Inferior parietal cortex (tissue), 1 donor: ENCODE data around the gene ITGB6.
"Not testable (repeated sequence)": the region's sequence is repeated elsewhere in the genome, so short reads cannot be mapped to it uniquely, and the experiment has no call there.

Experiments
- DNase-seq: peaks from one replicate; pipeline ENCODE4 v3.0.0-alpha.2; 2016; ENCODE audit errors: extremely low spot score

Gene ITGB6

DNA sequence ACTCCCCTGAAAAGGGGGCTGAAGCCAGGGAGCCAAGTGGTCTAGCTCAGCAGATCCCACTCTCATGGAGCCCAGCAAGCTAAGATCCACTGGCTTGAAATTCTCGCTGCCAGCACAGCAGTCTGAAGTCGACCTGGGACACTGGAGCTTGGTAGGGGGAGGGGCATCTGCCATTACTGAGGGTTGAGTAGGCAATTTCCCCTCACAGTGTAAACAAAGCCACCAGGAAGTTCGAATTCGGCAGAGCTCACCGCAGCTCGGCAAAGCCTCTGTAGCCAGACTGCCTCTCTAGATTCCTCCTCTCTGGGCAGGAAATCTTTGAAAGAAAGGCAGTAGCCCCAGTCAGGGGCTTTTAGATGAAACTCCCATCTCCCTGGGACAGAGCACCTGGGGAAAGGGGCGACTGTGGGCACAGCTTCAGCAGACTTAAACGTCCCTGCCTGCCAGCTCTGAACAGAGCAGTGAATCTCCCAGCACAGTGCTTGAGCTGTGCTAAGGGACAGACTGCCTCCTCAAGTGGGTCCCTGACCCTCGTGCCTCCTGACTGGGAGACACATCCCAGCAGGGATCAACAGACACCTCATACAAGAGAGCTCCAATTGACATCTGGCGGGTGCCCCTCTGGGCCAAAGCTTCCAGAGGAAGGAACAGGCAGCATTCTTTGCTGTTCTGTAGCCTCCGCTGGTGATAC, 18.8 kb downstream of the ITGB6 start:
- DNase-seq = not testable (repeated sequence)

DNA sequence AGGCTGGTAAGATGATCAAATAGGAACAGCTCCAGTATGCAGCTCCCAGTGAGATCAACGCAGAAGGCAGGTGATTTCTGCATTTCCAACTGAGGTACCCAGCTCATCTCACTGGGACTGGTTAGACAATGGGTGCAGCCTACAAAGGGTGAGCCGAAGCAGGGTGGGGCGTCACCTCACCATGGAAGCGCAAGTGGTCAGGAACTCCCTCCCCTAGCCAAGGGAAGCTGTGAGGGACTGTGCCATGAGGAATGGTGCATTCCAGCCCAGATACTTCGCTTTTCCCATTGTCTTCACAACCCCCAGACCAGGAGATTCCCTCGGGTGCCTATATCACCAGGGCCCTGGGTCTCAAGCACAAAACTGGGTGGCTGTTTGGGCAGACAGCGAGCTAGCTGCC, 19.4 kb downstream of the ITGB6 start:
- not testable (repeated sequence) for DNase-seq

DNA sequence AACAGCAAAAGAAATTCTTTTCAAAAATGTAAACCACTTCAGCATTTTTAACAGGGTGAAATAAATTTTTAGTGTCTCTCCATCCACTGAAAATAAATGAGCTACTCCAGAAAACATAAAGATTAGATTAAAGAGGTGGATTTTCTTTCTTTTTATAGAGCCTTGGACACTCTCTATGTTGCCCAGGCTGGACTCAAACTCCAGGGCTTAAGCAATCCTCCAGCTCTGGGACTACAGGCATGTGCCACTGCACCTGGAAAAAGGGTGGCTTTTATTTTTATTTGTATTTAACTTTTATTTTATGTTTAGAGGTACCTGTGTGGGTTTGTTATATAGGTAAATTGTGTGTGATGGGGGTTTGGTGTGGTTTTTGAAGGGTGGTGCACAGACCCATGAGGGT, 19.9 kb downstream of the ITGB6 start:
- DNase-seq = no peak

DNA sequence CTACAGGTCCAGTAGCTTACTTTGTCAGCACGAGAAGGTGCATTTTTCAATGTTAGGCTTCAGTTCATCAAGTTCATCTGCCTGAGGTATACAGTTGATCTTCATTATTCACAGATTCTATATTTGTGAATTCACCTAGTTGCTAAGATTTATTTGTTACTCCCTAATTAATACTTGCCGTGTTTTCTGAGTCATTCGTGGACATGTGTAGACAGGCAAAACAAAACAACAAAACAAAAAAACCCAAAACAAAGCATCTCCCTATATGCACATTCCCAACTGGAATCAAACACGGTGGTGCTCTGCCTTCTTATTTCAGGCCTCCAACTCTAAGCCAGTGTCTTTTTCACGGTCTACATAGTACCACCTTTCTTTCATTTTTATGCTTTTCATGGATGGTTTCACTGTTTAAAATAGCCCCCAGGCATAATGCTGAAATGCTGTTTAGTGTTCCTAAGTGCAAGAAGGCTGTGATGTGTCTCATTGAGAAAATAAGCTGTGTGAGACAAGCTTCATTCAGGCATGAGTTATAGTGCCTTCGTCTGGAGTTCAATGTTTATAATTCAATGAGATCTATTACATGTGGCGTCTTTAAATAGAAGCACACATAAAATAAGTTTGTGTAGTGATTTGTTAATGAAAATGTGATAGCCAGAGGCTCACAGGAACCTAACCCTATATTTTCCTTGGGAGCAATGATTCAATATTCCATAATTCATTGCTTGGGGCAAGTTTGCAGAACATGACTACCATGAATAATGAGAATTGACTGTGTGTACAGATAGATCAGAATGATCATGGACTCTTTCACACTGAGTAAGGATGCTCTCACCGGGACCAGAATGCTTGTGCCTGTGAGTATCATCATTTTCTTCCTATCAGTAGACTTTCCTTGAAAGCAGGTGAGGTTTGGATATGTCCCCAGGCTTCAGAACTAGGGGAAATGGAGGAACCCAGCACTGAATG, 24.6 kb downstream of the ITGB6 start:
- no peak for DNase-seq

DNA sequence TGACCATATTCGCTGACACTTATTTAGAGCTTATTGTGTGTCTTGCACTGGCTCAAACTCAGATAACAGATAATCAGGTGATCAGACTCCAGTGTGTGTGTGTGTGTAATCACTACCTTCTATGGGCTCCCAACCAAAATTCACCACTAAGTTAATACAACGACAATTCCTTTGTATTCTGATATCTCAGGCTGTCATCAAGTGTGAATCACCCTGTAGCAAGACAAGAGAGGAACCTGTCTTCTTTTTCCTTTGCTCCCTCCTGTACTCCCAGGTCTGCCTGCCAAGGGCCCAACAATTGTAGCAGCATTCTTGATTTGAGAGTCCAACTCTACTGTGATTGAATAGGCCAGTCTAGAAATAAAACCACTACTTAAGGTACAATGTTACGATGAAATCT, 25.8 kb downstream of the ITGB6 start:
- no peak for DNase-seq

DNA sequence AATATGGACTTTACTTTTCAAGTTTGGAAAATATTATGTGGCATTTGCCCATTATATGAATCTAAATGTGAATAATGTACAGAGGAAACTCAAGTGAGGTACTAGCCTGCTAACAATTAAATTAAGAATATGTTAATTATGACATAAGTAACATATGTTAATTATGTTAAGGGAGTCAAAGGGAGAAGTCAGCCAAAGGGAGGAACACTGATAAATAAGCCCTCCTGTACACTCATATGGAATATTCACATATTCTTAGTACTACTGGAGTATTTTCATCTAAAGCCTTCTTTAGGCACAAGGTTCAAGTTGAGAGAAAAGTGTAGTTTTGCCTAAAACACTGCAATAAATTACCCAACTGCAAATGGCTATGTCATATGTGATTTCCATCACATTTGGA, 30.1 kb downstream of the ITGB6 start:
- DNase-seq = no peak

DNA sequence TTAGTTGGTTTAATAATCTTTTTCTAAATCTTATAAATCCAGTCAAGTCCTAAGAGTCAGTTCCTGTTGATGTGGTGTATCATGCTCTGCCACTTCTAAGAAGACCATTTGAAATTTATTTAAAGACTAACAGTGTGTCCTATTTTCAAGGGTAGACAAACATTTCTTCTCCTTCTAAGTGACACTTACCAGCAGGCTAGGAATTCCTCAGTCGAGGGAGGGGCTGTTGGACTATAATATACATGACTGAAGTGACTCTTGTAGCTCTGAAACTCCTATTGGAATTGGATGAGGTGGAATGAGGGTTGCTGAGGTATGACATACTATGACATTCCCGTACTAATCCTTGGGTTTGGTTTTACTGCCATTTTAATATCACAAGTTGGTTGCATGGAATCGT, 30.6 kb downstream of the ITGB6 start:
- no peak for DNase-seq

DNA sequence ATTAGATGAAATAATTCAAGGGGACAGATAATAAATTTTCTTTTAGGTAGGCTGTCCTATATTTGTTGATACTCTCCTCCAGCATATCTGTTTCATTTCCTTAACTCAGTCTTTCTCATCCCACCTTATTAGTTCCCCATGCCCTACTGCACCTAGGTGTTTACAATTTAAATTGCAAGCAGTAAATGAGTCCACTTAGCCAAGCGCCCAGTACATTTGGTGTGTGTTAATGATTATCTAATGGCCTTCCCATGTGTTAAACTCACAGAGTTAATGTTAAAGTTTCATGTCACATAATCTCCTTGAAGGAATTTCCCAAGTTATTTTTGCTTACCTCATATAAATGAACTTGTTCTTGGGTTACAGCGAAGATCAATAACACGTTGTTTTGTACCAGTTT, 31.2 kb downstream of the ITGB6 start:
- DNase-seq = no peak

DNA sequence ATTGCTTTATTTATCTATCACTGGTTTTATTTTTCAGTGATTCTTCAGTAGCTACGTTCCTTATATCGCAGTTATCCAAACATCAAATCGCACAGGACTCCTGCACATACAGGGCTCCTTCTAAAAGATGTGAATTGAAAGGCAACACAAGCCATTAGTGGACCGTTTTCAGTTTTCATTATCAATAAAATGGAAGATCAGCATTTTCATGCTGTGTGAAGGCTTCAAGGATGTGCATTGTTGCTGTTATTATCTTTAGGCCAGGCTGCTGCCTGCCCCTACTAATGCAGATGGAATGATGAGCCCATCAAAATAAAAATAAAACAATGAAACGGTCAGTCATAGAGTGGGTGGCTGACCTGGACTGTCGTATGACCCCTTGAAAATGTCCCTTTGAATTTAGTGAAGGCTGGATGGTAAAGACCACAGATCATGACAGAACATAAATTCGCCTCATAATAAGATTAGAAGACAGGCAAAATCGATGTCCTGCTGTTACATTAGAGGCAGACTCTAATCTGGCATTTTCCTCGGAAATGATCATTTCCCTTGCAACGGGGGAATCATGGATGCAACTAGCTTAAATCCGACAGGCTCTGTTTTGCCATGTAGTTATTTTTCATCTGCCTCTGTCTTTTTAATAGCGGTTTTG, 32.9 kb downstream of the ITGB6 start:
- no peak for DNase-seq

DNA sequence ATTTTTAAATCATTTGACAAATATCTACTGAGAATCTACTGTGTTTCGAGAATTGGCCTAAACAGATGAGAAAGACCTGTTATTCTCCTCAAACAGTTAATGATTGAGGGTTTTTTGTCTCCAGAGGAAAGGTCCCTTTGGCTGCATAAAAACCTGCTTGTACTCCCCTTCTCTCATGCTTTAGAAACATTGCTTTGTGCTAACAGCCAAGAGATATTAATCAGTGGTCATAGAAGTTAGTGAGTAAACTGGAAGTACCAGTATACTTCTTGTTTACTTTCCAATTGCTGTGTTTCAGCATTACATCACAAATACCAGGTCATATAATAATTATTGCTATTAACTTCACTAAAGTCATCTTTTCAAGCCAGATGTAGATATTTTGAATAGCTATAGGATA, 34.1 kb downstream of the ITGB6 start:
- no peak for DNase-seq

DNA sequence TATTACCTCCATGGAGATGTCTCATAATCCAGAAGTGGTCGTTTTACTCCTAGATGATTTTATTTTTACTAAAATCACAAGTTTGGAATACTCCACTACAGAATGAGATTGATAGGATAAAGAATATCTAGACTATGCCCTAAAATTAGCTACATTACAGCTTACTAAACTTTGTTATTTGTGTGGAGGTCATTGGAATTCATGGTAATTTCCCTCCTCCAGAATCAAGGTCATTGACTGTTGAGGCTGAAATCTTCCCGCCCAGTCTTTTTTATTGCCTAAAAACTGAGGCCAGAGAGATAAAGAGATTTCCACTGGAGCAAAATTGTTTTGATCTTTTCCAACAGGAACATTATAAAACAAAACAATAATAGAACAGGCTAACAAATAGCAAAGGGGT, 35.0 kb downstream of the ITGB6 start:
- DNase-seq = no peak

DNA sequence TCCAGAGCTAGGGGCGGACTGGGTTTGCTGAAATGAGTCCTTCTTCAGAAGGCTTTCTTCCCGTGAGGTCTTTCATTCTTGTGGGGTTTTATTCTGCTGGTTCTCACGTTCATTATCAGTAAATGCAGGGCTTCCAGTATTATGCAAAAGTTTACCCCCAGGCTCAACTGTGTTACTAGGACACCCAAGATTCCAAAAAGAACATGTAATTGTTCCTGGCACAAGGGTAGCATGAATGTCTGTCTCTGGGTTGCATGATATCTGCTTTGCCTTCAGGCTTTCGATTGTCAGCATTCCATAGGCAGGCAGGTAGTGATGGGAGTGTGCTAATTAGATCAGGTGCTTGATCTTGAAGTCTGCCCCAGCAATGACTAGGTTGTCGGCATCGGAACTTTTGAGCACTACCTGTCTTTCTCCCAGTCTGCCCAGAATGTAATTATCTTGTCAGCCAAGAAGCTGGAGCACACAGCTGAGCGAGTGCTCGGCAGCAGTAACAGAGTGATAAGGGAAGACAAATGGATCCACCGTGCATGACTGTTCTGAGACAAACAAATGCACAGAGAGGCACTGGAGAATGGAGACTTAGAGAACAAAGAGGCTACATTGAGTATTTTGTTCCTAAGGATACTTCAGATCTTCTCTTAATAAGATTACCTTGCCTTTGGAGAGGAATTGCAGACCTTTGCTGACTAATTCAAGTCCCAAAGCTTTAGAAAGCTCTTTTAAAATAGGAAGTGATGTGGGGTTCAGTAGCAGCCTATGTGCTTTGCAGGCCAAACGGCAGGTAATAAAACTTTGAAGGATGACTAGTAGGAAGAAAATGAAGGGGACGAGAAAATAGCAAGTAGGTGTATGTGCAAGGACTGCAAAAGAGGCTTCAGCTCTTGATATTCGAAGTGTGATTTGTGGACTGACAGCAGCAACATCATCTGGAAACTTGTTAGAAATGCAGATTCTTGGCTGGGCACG, 41.9 kb downstream of the ITGB6 start:
- no peak for DNase-seq

DNA sequence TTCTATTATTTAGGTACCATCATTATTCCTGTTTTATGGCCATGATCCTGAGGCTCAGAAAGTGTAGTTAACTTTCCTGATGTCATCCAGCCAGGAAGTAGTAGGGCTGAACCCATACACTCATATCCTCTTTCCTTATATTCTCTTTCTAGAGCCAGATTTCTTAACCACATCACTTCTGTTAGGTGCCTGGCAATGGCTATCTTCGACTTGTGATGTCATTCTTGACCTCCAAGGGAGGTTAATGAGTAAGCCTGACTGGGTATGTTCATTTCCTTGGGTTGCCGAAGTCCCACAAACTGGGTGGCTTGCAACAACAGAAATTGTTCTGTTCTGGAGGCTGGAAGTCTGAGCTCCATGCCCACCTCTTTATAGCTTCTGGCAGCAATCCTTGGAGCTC, 43.4 kb downstream of the ITGB6 start:
- no peak for DNase-seq

DNA sequence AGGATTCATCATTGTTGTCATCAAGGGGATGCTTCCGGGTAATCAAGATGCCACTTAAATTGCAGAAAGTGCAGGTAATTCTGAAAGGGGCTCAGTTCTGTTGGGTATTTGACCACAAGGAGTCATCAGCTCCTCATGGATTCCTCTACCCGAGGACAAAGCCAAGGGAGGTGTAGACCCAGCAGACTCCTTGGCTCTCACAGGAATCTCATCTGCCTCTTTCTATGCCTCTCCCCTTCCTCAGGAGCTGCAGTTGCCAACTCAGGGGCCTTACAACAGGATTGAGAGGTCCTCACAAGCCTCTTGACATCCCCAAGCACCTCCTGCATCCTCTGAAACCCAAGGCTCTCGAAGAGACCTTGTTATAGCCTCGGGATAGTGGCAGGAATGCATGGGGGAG, 44.0 kb downstream of the ITGB6 start:
- no peak for DNase-seq

DNA sequence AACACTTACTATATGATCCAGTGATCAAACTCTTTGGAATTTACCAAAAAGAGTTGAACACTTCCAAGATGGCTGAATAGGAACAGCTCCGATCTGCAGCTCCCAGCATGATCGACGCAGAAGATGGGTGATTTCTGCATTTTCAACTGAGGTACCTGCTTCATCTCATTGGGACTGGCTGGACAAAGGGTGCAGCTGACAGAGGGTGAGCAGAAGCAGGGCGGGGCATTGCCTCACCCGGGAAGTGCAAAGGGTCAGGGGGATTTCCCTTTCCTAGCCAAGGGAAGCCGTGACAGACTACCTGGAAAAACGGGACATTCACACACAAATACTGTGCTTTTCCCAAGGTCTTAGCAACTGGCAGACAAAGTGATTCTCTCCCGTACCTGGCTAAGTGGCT, 51.7 kb downstream of the ITGB6 start:
- not testable (repeated sequence) for DNase-seq

DNA sequence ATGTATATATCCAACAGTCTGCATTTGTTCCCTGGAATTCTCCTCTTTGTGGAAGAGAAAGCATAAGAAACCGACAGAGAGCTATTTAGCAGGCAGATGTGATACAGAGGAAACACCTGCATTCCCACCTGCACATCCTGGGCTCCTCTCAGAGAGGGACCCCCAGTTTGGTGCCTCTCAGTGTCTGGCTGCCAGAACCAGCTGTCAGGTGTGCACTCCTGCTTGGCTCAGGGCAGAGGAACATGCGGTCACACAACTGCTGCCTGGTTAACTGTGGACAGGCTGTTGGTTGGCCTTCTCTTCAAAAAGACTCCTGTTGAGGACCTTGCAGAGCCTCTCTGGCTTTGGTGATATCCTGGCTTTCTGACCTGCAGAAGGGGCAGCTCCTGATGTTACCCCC, 54.6 kb downstream of the ITGB6 start:
- no peak for DNase-seq

DNA sequence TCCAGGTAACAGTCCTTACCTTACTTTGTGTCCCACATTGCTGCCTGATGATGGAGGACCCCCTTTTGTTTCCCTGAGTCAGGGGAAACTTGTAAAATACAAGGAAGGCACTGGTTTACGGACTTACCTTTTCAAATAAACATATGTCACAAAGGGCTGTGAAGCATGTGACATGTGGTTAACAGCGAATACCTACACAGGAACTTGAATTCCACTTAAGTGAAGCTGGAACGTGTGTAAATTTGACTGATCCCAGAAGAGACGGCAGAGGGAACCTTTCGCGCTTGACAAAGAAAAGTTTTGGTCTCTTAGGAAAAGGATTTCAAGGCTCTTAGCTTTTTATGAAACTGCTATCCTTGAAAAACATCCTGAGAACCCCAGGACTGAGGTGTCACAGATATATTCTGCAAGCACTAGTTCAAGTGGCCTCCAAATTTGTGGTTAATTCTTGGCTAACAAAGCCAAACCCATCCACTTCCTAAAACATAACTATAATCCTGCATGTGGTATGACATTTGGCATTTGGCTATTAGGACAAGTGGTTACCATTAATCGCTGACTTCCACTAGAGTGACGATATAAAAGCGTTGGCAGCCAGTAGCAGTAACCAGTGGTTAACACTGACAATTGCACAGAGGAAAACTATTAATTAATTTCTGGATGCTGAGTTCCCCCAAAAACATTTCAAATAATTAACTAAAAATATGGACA, 55.6 kb downstream of the ITGB6 start:
- DNase-seq = no peak

DNA sequence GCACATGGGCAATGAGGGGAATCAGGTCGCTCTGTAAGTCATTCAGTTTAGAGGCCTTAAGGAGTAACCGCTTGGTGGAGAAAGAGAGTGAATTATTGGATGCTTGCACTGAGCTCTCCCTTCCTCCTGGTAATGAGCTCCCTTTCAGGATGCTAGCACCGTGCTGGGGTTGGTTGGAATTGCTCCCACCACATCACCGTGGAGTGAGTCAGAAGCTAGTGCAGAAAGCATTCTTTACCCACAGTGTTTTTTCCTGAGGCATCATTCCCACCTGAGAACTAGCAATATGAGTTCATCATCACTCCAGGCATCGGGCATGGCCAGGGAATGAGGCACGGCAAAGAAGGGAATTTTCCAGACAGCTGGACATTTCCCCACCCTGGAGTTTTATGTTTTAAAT, 57.6 kb downstream of the ITGB6 start:
- no peak for DNase-seq

DNA sequence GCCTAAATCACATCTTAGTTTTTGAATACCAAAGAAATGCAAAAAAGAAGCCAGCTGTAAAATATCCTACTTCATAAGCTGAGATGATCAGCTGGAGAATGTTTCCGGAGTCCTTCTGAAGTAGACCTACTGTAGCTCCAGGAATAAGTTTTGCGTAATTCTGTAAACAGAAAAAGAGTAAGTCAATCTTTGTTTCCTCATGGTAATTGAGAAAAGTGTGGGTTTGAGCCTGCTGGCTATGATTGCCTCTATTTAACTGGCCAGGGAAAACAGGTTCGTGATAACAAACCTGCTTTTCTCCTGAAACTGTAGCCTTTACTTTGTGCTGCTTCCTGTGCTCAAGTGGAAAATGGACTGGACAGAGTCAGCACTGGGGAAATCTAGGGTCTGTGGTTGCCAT, 58.2 kb downstream of the ITGB6 start:
- DNase-seq = no peak

DNA sequence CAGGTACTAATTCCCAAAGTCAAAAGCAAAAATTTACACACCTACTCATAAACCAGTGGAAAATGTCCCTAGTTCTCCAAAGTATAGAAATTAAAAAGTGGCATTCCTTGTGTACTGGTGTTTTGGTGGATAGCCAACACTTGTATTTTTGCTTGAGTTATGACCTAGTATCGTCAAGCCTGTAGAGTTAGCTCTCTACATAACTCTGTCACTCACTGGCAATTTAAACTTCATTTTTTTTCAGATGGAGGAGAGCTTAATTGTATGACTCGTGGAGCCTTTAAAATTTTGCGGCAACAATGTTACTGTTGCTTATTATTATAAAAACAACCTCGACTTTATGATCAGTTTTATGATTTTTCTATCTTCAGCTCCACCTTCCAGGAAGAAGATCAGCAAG, 58.7 kb downstream of the ITGB6 start:
- DNase-seq = no peak

DNA sequence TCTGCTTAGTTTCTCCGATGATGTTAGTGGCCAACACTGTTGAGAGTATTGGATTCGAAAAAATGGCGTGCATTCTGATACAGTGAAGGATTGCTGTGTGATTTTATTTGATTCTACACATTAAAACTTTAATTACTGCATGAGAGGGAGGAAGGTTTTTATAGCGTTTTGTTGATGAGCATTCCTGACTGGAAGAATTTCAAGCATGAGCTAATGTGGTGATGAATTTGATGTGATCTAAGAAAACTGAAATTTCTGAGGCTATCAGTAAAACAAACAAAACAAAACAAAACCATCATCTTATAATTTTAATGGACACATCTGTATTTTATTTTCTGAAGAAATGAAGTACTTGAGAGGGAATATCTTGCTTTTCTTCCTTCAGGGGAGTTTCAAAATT, 59.6 kb downstream of the ITGB6 start:
- no peak for DNase-seq
